ENCODE results near the gene RNF227.

DNA sequence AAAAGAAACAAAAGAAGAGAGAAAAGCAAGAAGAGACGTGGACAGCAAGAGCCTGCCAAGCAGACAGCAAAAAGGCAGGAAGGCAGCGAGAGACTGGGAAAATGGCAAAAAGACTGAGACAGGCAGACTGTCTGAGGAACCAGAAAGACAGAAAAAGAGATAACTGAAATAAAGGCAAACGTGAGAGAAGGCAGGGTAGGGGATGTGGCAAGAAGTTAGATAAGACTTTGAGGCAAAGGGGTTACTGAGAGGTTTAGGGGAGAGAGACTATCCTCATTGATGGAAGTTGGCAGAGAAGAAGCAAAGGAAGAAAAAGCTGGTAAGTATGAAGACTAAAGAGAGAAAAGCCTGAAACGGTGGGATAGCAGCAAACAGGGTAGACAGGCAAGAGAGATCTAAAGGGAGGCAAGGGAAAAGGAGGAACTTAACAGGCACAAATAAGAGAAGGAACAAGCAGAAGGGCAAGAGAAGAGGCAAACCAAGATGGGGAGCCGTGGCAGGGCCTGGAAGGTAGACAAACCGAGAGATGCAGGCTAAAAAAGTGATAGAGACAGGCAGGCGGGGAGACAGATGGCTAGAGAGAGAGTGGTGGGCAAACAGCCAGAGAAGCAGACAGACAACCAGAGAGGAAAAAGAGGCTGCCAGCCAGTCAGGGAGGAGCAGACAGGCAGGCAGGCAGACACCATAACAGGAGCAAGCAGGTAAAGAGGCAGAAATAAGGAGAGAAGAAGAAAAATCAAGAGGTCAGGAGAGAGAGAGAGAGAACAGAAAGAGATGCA lies 34.6 kb downstream of the RNF227 start:
- TF ChIP-seq, protein P1, sequence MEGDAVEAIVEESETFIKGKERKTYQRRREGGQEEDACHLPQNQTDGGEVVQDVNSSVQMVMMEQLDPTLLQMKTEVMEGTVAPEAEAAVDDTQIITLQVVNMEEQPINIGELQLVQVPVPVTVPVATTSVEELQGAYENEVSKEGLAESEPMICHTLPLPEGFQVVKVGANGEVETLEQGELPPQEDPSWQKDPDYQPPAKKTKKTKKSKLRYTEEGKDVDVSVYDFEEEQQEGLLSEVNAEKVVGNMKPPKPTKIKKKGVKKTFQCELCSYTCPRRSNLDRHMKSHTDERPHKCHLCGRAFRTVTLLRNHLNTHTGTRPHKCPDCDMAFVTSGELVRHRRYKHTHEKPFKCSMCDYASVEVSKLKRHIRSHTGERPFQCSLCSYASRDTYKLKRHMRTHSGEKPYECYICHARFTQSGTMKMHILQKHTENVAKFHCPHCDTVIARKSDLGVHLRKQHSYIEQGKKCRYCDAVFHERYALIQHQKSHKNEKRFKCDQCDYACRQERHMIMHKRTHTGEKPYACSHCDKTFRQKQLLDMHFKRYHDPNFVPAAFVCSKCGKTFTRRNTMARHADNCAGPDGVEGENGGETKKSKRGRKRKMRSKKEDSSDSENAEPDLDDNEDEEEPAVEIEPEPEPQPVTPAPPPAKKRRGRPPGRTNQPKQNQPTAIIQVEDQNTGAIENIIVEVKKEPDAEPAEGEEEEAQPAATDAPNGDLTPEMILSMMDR (conservative IDR thresholded peaks at IDR 0.05; ENCODE audit: low read length) = no peak
- TF ChIP-seq EZH2phosphoT487 (IDR thresholded peaks at IDR 0.05; ENCODE audit: borderline replicate concordance, low read depth, low read length) = no peak

Measured in OCI-LY7 (cell line).